CD4-positive, alpha-beta memory T cell (primary cell): ENCODE measurements around the gene PSAPL1. TPM values are rescaled to one million over a fixed set of nuclear protein-coding genes. Genes with fewer than 3 reads are reported as not detected.

Experiments used
- CTCF ChIA-PET: fragments of 350-600 bp; sonication (Branson Sonifier 250); formaldehyde crosslinking; loops from one replicate; lab custom pipeline; 2021; ENCODE audit warnings: inconsistent platforms; ENCODE audit not compliant: partially characterized antibody; lab: Charles Lee
- POLR2A ChIA-PET: fragments of 350-600 bp; sonication (Branson Sonifier 250); formaldehyde crosslinking; loops from one replicate; lab custom pipeline; 2021; ENCODE audit not compliant: partially characterized antibody; lab: Charles Lee
- DNase-seq, 5 donors: peaks; one replicate each; pipeline versions ENCODE4 v3.0.0 to v3.0.0-alpha.2; 2020 to 2022; ENCODE audit warnings: mixed read lengths in 1 of 5
- H3K27ac ChIP-seq: one replicate; pipeline ENCODE4 v1.7.0; 2013; ENCODE audit warnings: low read depth, low read length
- H3K27me3 ChIP-seq: 2 replicates; pipeline ENCODE4 v1.7.0; 2013; ENCODE audit warnings: mild to moderate bottlenecking, low read length, moderate library complexity; ENCODE audit not compliant: insufficient read depth
- H3K36me3 ChIP-seq: 2 replicates; pipeline ENCODE4 v1.7.0; 2013; ENCODE audit warnings: mild to moderate bottlenecking, low read length, moderate library complexity; ENCODE audit not compliant: insufficient read depth
- H3K4me1 ChIP-seq: 2 replicates; pipeline ENCODE4 v1.7.0; 2013; ENCODE audit warnings: mild to moderate bottlenecking, low read length, moderate library complexity; ENCODE audit not compliant: insufficient read depth
- H3K4me3 ChIP-seq, 2 donors: one replicate each; pipeline ENCODE4 v1.7.0; 2013; ENCODE audit warnings: low read length in 2 of 2, mild to moderate bottlenecking in 1 of 2
- H3K9me3 ChIP-seq, 2 donors: one replicate each; pipeline ENCODE4 v1.7.0; 2013; ENCODE audit warnings: low read length in 2 of 2, control low read depth in 1 of 2; ENCODE audit not compliant: control insufficient read depth in 1 of 2
- H3K27ac Mint-ChIP-seq, 7 donors: one replicate each; pipeline ENCODE4 v1.8.0; 2020 to 2021; ENCODE audit warnings: mixed read lengths in 7 of 7, mild to moderate bottlenecking in 6 of 7, inconsistent platforms in 3 of 7, moderate library complexity in 3 of 7
- H3K27me3 Mint-ChIP-seq, 2 donors: one replicate each; pipeline ENCODE4 v1.8.0; 2020 to 2021; ENCODE audit warnings: mixed read lengths in 2 of 2
- H3K36me3 Mint-ChIP-seq, 2 donors: one replicate each; pipeline ENCODE4 v1.8.0; 2020 to 2021; ENCODE audit warnings: mixed read lengths in 2 of 2, inconsistent platforms in 1 of 2, mild to moderate bottlenecking in 1 of 2
- H3K4me1 Mint-ChIP-seq, 4 donors: one replicate each; pipeline ENCODE4 v1.8.0; 2020 to 2021; ENCODE audit warnings: mixed read lengths in 4 of 4, mild to moderate bottlenecking in 1 of 4
- H3K4me3 Mint-ChIP-seq, 8 donors: one replicate each; pipeline ENCODE4 v1.8.0; 2020 to 2021; ENCODE audit warnings: mixed read lengths in 8 of 8, mild to moderate bottlenecking in 7 of 8, moderate library complexity in 6 of 8, inconsistent platforms in 3 of 8
- H3K9me3 Mint-ChIP-seq, 8 donors: one replicate each; pipeline ENCODE4 v1.8.0; 2020 to 2021; ENCODE audit warnings: mixed read lengths in 8 of 8, mild to moderate bottlenecking in 5 of 8, inconsistent platforms in 3 of 8, moderate library complexity in 1 of 8
- intact Hi-C: fragments of 100-400 bp; cut with micrococcal nuclease; formaldehyde crosslinking; loops from one replicate; pipeline ENCODE4 v1.15.1; 2023
- microRNA-seq: library from miRNA; unstranded; fragments of <30 nt; microRNA quantifications from one replicate; pipeline ENCODE4 v1.2.0, GENCODE V29; 2021; ENCODE audit warnings: borderline replicate concordance, borderline number of aligned reads, borderline microRNAs expressed, mixed read lengths
- polyA plus RNA-seq, 2 donors: library from polyadenylated mRNA; unstranded; fragments of 300-500 nt; fragmentation: Illumina TruSeq; gene quantifications; one replicate each; pipeline ENCODE4 v1.2.3, GENCODE V29; 2021
- total RNA-seq, 2 experiments: library from RNA; stranded (reverse); gene quantifications; one replicate each; pipeline ENCODE4 v1.2.3, GENCODE V29; 2021

Gene PSAPL1
- total and polyA plus RNA-seq, 4 experiments from 2014 or later, result not detected

- H3K27ac ChIP-seq, result no peak overlapping the region
- intact Hi-C loops, result no loop called here
- CTCF ChIA-PET, result no interaction called here
- H3K36me3 ChIP-seq, result no peaks in the 10 kb centered on the region
- Mint-ChIP-seq H3K36me3 (no peaks in the 10 kb centered on the region), H3K9me3 (peaks cover 0 to 5% (median 0%) of the 10 kb centered on the region in 8 donors), H3K4me1 (no peaks in the 10 kb centered on the region), H3K27me3 (peaks cover 2 to 12% of the 10 kb centered on the region in 2 donors), H3K27ac (no peak overlapping the region), H3K4me3 (no peak overlapping the region)
- no peaks in the 10 kb centered on the region for H3K4me1 ChIP-seq
- H3K4me3 ChIP-seq, result no peak overlapping the region
- POLR2A ChIA-PET, result no interaction called here
- no peak for DNase-seq
- H3K9me3 ChIP-seq, result no peaks in the 10 kb centered on the region
- H3K27me3 ChIP-seq, result no peaks in the 10 kb centered on the region
Observed at GRCh38 chr4:7383266-7383665, 51.5 kb downstream of the PSAPL1 start.

GRCh38 chr4:7382634-7383014 is 52.1 kb downstream of the PSAPL1 start:
- intact Hi-C loops, result no loop called here
- H3K27me3 ChIP-seq, result no peaks in the 10 kb centered on the region
- no peaks in the 10 kb centered on the region for H3K36me3 ChIP-seq
- no peaks in the 10 kb centered on the region for H3K4me1 Mint-ChIP-seq
- H3K27me3 Mint-ChIP-seq, result peaks cover 8 to 18% of the 10 kb centered on the region in 2 donors
- H3K4me3 Mint-ChIP-seq, result no peak overlapping the region
- H3K27ac ChIP-seq, result no peak overlapping the region
- H3K4me1 ChIP-seq, result no peaks in the 10 kb centered on the region
- no peaks in the 10 kb centered on the region for H3K36me3 Mint-ChIP-seq
- no peak for DNase-seq
- H3K9me3 ChIP-seq, result no peaks in the 10 kb centered on the region
- H3K4me3 ChIP-seq, result no peak overlapping the region
- no peak overlapping the region for H3K27ac Mint-ChIP-seq
- peaks cover 0 to 10% (median 3%) of the 10 kb centered on the region in 8 donors for H3K9me3 Mint-ChIP-seq
- ChIA-PET POLR2A (no interaction called here), CTCF (no interaction called here)

- Mint-ChIP-seq H3K27ac (no peak overlapping the region), H3K9me3 (peaks cover 0 to 13% (median 3%) of the 10 kb centered on the region in 8 donors), H3K4me3 (no peak overlapping the region), H3K4me1 (no peaks in the 10 kb centered on the region), H3K36me3 (no peaks in the 10 kb centered on the region), H3K27me3 (peaks cover 8 to 23% of the 10 kb centered on the region in 2 donors)
- ChIA-PET CTCF (no interaction called here), POLR2A (no interaction called here)
- intact Hi-C loops, result no loop called here
- no peak overlapping the region for H3K4me3 ChIP-seq
- H3K36me3 ChIP-seq, result no peaks in the 10 kb centered on the region
- H3K27ac ChIP-seq, result no peak overlapping the region
- no peaks in the 10 kb centered on the region for H3K4me1 ChIP-seq
- H3K27me3 ChIP-seq, result no peaks in the 10 kb centered on the region
- H3K9me3 ChIP-seq, result no peaks in the 10 kb centered on the region
- DNase-seq, result no peak
Observed at GRCh38 chr4:7381890-7382633, 52.7 kb downstream of the PSAPL1 start.

- Histone ChIP-seq H3K4me1 (no peaks in the 10 kb centered on the region), H3K9me3 (no peaks in the 10 kb centered on the region), H3K27me3 (no peaks in the 10 kb centered on the region), H3K36me3 (no peaks in the 10 kb centered on the region), H3K4me3 (no peak overlapping the region), H3K27ac (no peak overlapping the region)
- ChIA-PET CTCF (interaction anchor here (0.7 kb wide), 1 partner anchor 243 kb away, joined by 3 read pairs; no protein-coding TSS in a partner anchor), POLR2A (no interaction called here)
- Mint-ChIP-seq H3K27ac (no peak overlapping the region), H3K27me3 (peaks cover 10 to 26% of the 10 kb centered on the region in 2 donors), H3K4me3 (no peak overlapping the region), H3K9me3 (peaks cover 0 to 13% (median 3%) of the 10 kb centered on the region in 8 donors), H3K36me3 (no peaks in the 10 kb centered on the region), H3K4me1 (no peaks in the 10 kb centered on the region)
- intact Hi-C loops, result no loop called here
- DNase-seq, result no peak
Observed at GRCh38 chr4:7381221-7381889, 53.4 kb downstream of the PSAPL1 start.

Small RNA genes within 50 kb of the gene (microRNA-seq; reads per million reads assigned to microRNA genes)
- gene MIR4274, result not detected

Other genes starting within 250 kb of the PSAPL1 start
- not detected for gene SORCS2, start 242.4 kb downstream of the PSAPL1 start, total RNA-seq
- not detected for gene SORCS2, start 242.4 kb downstream of the PSAPL1 start, polyA plus RNA-seq